Naive thymus-derived CD4-positive, alpha-beta T cell (primary cell): Measurements from ENCODE around the gene FAM3D. TPM values are rescaled to one million over a fixed set of nuclear protein-coding genes. Genes with fewer than 3 reads are reported as not detected.

Experiments used
- ATAC-seq: fragments of 150-1000 bp; cut with Tn5 transposase; 2 replicates; pipeline ENCODE4 v1.10.0; 2021; ENCODE audit warnings: mild to moderate bottlenecking, moderate library complexity
- CTCF ChIA-PET: fragments of 350-600 bp; sonication (Branson Sonifier 250); formaldehyde crosslinking; loops from one replicate; lab custom pipeline; 2021; ENCODE audit warnings: antibody characterized with exemption; lab: Charles Lee
- POLR2A ChIA-PET: fragments of 350-600 bp; sonication (Branson Sonifier 250); formaldehyde crosslinking; loops from one replicate; lab custom pipeline; 2021; ENCODE audit warnings: antibody characterized with exemption, inconsistent platforms; lab: Charles Lee
- DNase-seq, 9 donors: peaks; one replicate each; pipeline versions ENCODE4 v3.0.0 to v3.0.0-alpha.2; 2020 to 2022; ENCODE audit warnings: mixed read lengths in 1 of 9
- H3K27ac ChIP-seq: one replicate; pipeline ENCODE4 v1.7.0; 2013; ENCODE audit warnings: mild to moderate bottlenecking, low read depth, low read length, moderate library complexity
- H3K27me3 ChIP-seq, 2 donors: one replicate each; pipeline ENCODE4 v1.7.0; 2013; ENCODE audit warnings: low read length in 2 of 2, mild to moderate bottlenecking in 2 of 2, moderate library complexity in 2 of 2; ENCODE audit not compliant: control insufficient read depth in 2 of 2, insufficient read depth in 2 of 2
- H3K36me3 ChIP-seq, 3 experiments: 1 replicate in 2 of 3; 2 replicates in 1 of 3; pipeline ENCODE4 v1.7.0; 2013; ENCODE audit warnings: low read length in 3 of 3, mild to moderate bottlenecking in 3 of 3, moderate library complexity in 1 of 3; ENCODE audit not compliant: insufficient read depth in 3 of 3, control insufficient read depth in 2 of 3
- H3K4me1 ChIP-seq, 2 donors: one replicate each; pipeline ENCODE4 v1.7.0; 2013; ENCODE audit warnings: low read length in 2 of 2, mild to moderate bottlenecking in 2 of 2, moderate library complexity in 1 of 2; ENCODE audit not compliant: control insufficient read depth in 2 of 2, insufficient read depth in 2 of 2
- H3K4me3 ChIP-seq: 2 replicates; pipeline ENCODE4 v1.7.0; 2013; ENCODE audit warnings: mild to moderate bottlenecking, low read length
- H3K9me3 ChIP-seq, 3 experiments: 1 replicate in 2 of 3; 2 replicates in 1 of 3; pipeline ENCODE4 v1.7.0; 2013; ENCODE audit warnings: low read length in 3 of 3; ENCODE audit not compliant: control insufficient read depth in 2 of 3
- H3K27ac Mint-ChIP-seq, 9 donors: one replicate each; pipeline ENCODE4 v1.8.0; 2020 to 2022; ENCODE audit warnings: mixed read lengths in 9 of 9, mild to moderate bottlenecking in 8 of 9, moderate library complexity in 5 of 9, inconsistent platforms in 2 of 9
- H3K27me3 Mint-ChIP-seq, 5 donors: one replicate each; pipeline ENCODE4 v1.8.0; 2021 to 2022; ENCODE audit warnings: mixed read lengths in 5 of 5, mild to moderate bottlenecking in 1 of 5
- H3K36me3 Mint-ChIP-seq, 5 donors: one replicate each; pipeline ENCODE4 v1.8.0; 2020 to 2022; ENCODE audit warnings: mixed read lengths in 5 of 5, mild to moderate bottlenecking in 3 of 5, inconsistent platforms in 1 of 5
- H3K4me1 Mint-ChIP-seq, 7 donors: one replicate each; pipeline ENCODE4 v1.8.0; 2020 to 2022; ENCODE audit warnings: mixed read lengths in 7 of 7, mild to moderate bottlenecking in 3 of 7, inconsistent platforms in 1 of 7
- H3K4me3 Mint-ChIP-seq, 10 donors: one replicate each; pipeline ENCODE4 v1.8.0; 2020 to 2022; ENCODE audit warnings: mild to moderate bottlenecking in 10 of 10, mixed read lengths in 10 of 10, moderate library complexity in 6 of 10, inconsistent platforms in 2 of 10
- H3K9me3 Mint-ChIP-seq, 11 donors: one replicate each; pipeline ENCODE4 v1.8.0; 2020 to 2022; ENCODE audit warnings: mixed read lengths in 11 of 11, mild to moderate bottlenecking in 4 of 11, inconsistent platforms in 1 of 11, moderate library complexity in 1 of 11
- intact Hi-C, 2 donors: fragments of 100-400 bp; cut with micrococcal nuclease; formaldehyde crosslinking; loops; one replicate each; pipeline ENCODE4 v1.15.1; 2023
- polyA plus RNA-seq, 2 donors: library from polyadenylated mRNA; unstranded; fragments of 300-500 nt; fragmentation: Illumina TruSeq; gene quantifications; one replicate each; pipeline ENCODE4 v1.2.3, GENCODE V29; 2021
- total RNA-seq, 6 experiments: library from RNA in 5 of 6; stranded (reverse) in 5 of 6; gene quantifications; 1 replicate in 5 of 6; 2 replicates in 1 of 6; pipeline ENCODE4 v1.2.3 and lab custom pipeline; 2021 to 2026

Gene FAM3D
- total and polyA plus RNA-seq, 7 experiments from 2014 or later: not detected

- CTCF ChIA-PET: interaction anchor here (0.6 to 1.1 kb wide), 2 partner anchors 10 to 1841 kb away, joined by 3 to 6 read pairs; no protein-coding TSS in a partner anchor
- no peak overlapping the region for H3K27ac Mint-ChIP-seq
Measured at GRCh38 chr3:58640700-58641372, 25.7 kb downstream of the FAM3D start.

GRCh38 chr3:58639842-58640241 is 26.7 kb downstream of the FAM3D start:
- Histone ChIP-seq H3K4me3 (no peak overlapping the region), H3K27ac (no peak overlapping the region), H3K9me3 (no peaks in the 10 kb centered on the region), H3K4me1 (no peaks in the 10 kb centered on the region), H3K27me3 (no peaks in the 10 kb centered on the region), H3K36me3 (no peaks in the 10 kb centered on the region)
- ATAC-seq: no peak
- intact Hi-C loops: loop anchor here in 1 of 2 donors (1.0 kb wide), 1 partner anchor 413 kb away; no protein-coding TSS in a partner anchor
- peaks cover 0 to 3% (median 0%) of the 10 kb centered on the region in 7 donors for H3K4me1 Mint-ChIP-seq
- no peak for DNase-seq
- peaks cover 0 to 9% (median 0%) of the 10 kb centered on the region in 5 donors for H3K27me3 Mint-ChIP-seq
- ChIA-PET CTCF (interaction anchor here (1.1 kb wide), 1 partner anchor 9 kb away, joined by 6 read pairs; no protein-coding TSS in a partner anchor), POLR2A (no interaction called here)
- no peak overlapping the region for H3K4me3 Mint-ChIP-seq
- no peaks in the 10 kb centered on the region for H3K36me3 Mint-ChIP-seq
- H3K9me3 Mint-ChIP-seq: no peaks in the 10 kb centered on the region
- no peak overlapping the region for H3K27ac Mint-ChIP-seq

More at GRCh38 chr3:58640700-58641372, 25.7 kb downstream of the FAM3D start:
- POLR2A ChIA-PET: no interaction called here
- H3K4me3 ChIP-seq: no peak overlapping the region
- no peaks in the 10 kb centered on the region for H3K4me1 ChIP-seq
- Mint-ChIP-seq H3K4me3 (no peak overlapping the region), H3K9me3 (no peaks in the 10 kb centered on the region), H3K4me1 (peaks cover 0 to 3% (median 0%) of the 10 kb centered on the region in 7 donors), H3K36me3 (no peaks in the 10 kb centered on the region), H3K27me3 (peaks cover 0 to 7% (median 0%) of the 10 kb centered on the region in 5 donors)
- ATAC-seq (peak; percentile 73), DNase-seq (peak in 7 of 9 donors; percentile 14 to 60 (median 25))
- H3K27me3 ChIP-seq: no peaks in the 10 kb centered on the region
- intact Hi-C loops: loop anchor here in 1 of 2 donors (1.0 kb wide), 1 partner anchor 412 kb away; no protein-coding TSS in a partner anchor
- H3K9me3 ChIP-seq: no peaks in the 10 kb centered on the region
- no peaks in the 10 kb centered on the region for H3K36me3 ChIP-seq
- H3K27ac ChIP-seq: no peak overlapping the region

- intact Hi-C loops: no loop called here
- H3K27ac ChIP-seq: no peak overlapping the region
- H3K4me1 ChIP-seq: no peaks in the 10 kb centered on the region
- H3K9me3 ChIP-seq: no peaks in the 10 kb centered on the region
- H3K4me3 ChIP-seq: no peak overlapping the region
- ATAC-seq: no peak
- Mint-ChIP-seq H3K27me3 (peaks cover 0 to 9% (median 0%) of the 10 kb centered on the region in 5 donors), H3K27ac (no peak overlapping the region), H3K9me3 (no peaks in the 10 kb centered on the region), H3K4me1 (peaks cover 0 to 3% (median 0%) of the 10 kb centered on the region in 7 donors), H3K36me3 (no peaks in the 10 kb centered on the region), H3K4me3 (no peak overlapping the region)
- no peaks in the 10 kb centered on the region for H3K36me3 ChIP-seq
- DNase-seq: no peak
- ChIA-PET CTCF (no interaction called here), POLR2A (no interaction called here)
- H3K27me3 ChIP-seq: no peaks in the 10 kb centered on the region
Measured at GRCh38 chr3:58639001-58639400, 27.6 kb downstream of the FAM3D start.

GRCh38 chr3:58638591-58638990 is 28.0 kb downstream of the FAM3D start:
- H3K4me3 Mint-ChIP-seq: no peak overlapping the region
- no peak overlapping the region for H3K27ac Mint-ChIP-seq
- POLR2A ChIA-PET: no interaction called here

GRCh38 chr3:58637509-58637908 is 29.1 kb downstream of the FAM3D start:
- no peaks in the 10 kb centered on the region for H3K36me3 ChIP-seq
- DNase-seq (no peak), ATAC-seq (no peak)
- no peaks in the 10 kb centered on the region for H3K27me3 ChIP-seq
- Mint-ChIP-seq H3K27ac (no peak overlapping the region), H3K36me3 (no peaks in the 10 kb centered on the region), H3K9me3 (no peaks in the 10 kb centered on the region), H3K4me3 (no peak overlapping the region), H3K4me1 (peaks cover 0 to 3% (median 0%) of the 10 kb centered on the region in 7 donors), H3K27me3 (peaks cover 0 to 9% (median 0%) of the 10 kb centered on the region in 5 donors)
- no peaks in the 10 kb centered on the region for H3K4me1 ChIP-seq
- CTCF ChIA-PET: no interaction called here
- H3K4me3 ChIP-seq: no peak overlapping the region
- H3K27ac ChIP-seq: no peak overlapping the region
- intact Hi-C loops: no loop called here
- POLR2A ChIA-PET: no interaction called here
- no peaks in the 10 kb centered on the region for H3K9me3 ChIP-seq

More at GRCh38 chr3:58638591-58638990, 28.0 kb downstream of the FAM3D start:
- H3K27me3 Mint-ChIP-seq: peaks cover 0 to 9% (median 0%) of the 10 kb centered on the region in 5 donors
- Histone ChIP-seq H3K4me1 (no peaks in the 10 kb centered on the region), H3K27me3 (no peaks in the 10 kb centered on the region), H3K4me3 (no peak overlapping the region), H3K9me3 (no peaks in the 10 kb centered on the region), H3K27ac (no peak overlapping the region), H3K36me3 (no peaks in the 10 kb centered on the region)
- CTCF ChIA-PET: no interaction called here
- intact Hi-C loops: no loop called here
- ATAC-seq: no peak
- DNase-seq: no peak
- H3K36me3 Mint-ChIP-seq: no peaks in the 10 kb centered on the region
- H3K4me1 Mint-ChIP-seq: peaks cover 0 to 3% (median 0%) of the 10 kb centered on the region in 7 donors
- H3K9me3 Mint-ChIP-seq: no peaks in the 10 kb centered on the region

GRCh38 chr3:58635371-58636285 is 30.9 kb downstream of the FAM3D start:
- H3K4me3 Mint-ChIP-seq: no peak overlapping the region
- H3K27ac Mint-ChIP-seq: no peak overlapping the region

More at GRCh38 chr3:58635371-58636285, 30.9 kb downstream of the FAM3D start:
- no peaks in the 10 kb centered on the region for H3K36me3 Mint-ChIP-seq
- ATAC-seq (no peak), DNase-seq (no peak)
- peaks cover 0 to under 1% (median 0%) of the 10 kb centered on the region in 7 donors for H3K4me1 Mint-ChIP-seq
- no peak overlapping the region for H3K4me3 ChIP-seq
- intact Hi-C loops: no loop called here
- H3K27ac ChIP-seq: no peak overlapping the region
- H3K27me3 Mint-ChIP-seq: peaks cover 0 to 22% (median 9%) of the 10 kb centered on the region in 5 donors
- peaks cover 0 to under 1% (median 0%) of the 10 kb centered on the region in 11 donors for H3K9me3 Mint-ChIP-seq
- ChIA-PET CTCF (interaction anchor here (0.6 kb wide), 1 partner anchor 417 kb away, joined by 6 read pairs; no protein-coding TSS in a partner anchor), POLR2A (no interaction called here)
- no peaks in the 10 kb centered on the region for H3K4me1 ChIP-seq
- H3K27me3 ChIP-seq: no peaks in the 10 kb centered on the region
- H3K9me3 ChIP-seq: no peaks in the 10 kb centered on the region
- no peaks in the 10 kb centered on the region for H3K36me3 ChIP-seq
